CD4-positive, alpha-beta T cell treated with Interleukin-15 for 4 hours (primary cell): ENCODE results near the gene SCAANT1.

Experiments used
- DNase-seq: peaks from one replicate; pipeline ENCODE4 v3.0.0-alpha.2; 2020; ENCODE audit warnings: low spot score

The SCAANT1 gene

GRCh38 chr3:63900459-63900858 lies 11.7 kb downstream of the SCAANT1 start:
- no peak for DNase-seq

- DNase-seq = no peak
These were observed 12.2 kb downstream of the SCAANT1 start for GRCh38 chr3:63900010-63900409.

- DNase-seq = no peak
These were observed 15.7 kb downstream of the SCAANT1 start for GRCh38 chr3:63896332-63897030.

DNA sequence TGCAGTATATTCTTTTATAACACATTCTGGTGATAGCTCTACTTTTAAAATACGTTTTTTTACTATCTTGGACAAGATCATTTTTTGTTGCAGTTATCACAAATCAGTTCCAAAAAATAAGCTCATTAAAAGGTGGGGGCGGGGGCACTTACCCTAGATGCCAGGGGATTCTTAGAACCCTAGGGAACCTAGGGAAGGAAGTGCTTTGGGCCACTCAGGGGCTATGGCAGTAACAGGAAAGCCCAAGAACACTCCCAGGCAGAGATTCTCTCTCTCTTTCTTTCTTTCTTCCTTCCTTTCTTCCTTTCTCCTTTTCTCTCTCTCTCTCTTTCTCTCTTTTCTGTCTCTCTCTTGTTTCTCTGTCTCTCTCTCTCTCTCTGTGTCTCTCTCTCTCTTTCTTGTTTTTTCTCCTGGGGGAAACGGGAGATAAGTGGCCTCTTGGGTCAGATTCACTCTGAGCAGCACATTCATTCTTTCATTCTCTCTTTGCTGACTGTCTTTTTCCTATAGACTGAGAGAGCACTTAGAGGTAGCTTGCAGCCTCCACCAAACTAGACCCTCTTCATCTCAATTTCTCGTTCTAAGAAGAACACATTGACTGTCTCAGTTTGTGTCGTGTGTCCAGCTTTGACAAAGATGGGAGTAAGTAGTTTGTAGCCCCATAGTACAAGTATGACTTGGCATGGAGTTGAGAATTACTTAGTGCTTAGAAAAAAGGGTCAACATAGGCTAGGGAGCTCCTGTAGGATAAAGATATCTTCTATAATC lies 16.6 kb downstream of the SCAANT1 start:
- DNase-seq = no peak

DNA sequence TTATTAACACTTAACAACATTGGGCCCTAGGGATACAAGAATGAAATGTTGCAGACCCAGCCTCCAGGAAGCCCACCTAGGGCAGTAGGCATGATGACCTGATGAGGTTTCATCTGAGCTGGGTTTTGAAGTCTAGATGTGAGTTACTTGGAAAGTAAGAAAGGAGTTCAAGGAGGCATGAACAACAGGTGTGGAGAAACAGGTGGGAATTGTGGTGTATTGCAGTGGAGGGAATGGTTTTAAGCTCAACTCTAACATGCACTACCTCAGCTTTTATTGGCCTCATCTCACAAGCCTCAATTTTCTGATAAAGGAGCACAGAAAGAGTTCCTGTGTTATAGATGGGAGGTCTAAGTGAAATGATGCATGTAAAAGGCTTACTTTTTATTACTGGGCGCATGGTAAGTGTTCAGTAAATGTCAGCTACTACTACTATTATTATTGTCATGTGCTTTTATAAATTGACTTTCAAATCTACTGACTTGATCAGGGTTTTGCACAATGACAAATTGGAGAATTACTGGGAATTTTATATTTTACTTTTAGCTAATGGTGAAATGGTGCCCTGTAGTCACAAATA lies 19.3 kb downstream of the SCAANT1 start:
- DNase-seq = no peak

GRCh38 chr3:63891518-63891917 lies 20.7 kb downstream of the SCAANT1 start:
- DNase-seq = no peak

DNA sequence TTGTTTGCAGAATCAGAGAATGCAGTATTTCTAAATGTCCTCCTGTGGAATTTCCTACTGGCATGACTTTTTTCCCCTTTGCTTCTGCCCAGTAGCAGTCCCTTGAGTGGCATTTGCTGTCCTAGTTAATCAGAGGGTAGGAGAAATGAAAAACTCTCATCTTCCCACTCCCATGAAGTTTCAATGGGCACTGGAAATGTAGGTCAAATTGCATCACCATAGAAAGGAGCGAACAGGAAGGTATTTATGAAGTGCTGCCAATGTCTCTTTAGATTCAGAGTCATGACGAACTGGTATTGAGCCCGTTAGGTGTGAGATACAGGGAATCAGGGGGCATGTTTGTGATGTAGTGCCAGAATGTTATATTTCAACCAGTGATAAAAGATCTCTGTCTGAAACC lies 25.3 kb downstream of the SCAANT1 start:
- no peak for DNase-seq

DNA sequence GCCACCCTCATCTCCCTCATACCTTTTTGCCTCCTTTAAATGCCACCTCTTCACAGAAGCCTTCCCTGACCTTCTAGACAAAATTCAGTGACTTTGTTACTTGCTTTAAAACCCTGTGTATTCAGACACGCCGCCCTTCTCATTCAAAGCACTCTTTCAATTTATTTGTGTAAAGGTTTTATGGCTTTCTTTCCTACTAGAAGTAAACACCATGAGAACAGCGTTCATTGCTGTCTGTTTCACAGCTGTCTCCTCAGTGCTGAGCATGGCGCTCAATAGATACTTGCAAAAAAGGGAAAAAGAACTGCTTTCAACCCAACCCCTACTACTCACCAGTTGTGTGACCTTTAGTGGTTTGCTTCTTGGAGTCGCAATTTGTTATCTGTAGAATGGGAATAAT lies 31.5 kb downstream of the SCAANT1 start:
- DNase-seq = no peak

DNA sequence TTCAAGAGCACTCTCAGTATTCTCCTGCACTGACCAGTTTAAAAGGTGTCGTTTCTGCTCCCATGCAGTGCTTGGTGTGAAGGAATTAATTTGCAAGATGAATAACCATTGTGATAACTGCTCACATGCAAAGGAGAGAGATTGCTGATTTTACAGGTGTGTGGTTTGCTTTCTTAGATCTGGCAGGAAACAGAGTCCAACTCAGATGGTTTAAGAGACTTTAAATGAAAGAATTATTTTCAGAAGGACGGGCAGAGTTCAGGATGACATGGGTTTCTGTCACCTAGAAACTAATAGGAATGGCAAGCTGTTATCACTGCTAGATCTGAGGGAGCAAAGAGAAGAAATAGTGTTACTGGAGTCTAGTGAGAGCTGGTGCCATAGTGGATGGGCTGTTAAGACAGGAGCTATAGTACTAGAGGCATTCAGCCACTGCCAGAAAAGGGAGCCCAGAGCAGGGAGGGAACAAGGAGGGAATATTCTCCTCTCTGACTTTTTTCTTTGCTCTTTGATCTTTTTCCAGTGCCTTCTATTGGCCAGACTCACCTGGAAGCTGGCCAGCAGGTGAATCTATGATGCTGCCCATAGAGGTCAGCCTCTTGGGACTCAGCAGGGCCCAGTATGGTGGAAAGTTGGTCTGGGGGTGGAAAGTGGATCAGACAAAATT lies 33.7 kb downstream of the SCAANT1 start:
- no peak for DNase-seq

GRCh38 chr3:63877737-63878393 lies 34.3 kb downstream of the SCAANT1 start:
- DNase-seq = no peak

- no peak for DNase-seq
These were observed 35.9 kb downstream of the SCAANT1 start for GRCh38 chr3:63876260-63876659.

DNA sequence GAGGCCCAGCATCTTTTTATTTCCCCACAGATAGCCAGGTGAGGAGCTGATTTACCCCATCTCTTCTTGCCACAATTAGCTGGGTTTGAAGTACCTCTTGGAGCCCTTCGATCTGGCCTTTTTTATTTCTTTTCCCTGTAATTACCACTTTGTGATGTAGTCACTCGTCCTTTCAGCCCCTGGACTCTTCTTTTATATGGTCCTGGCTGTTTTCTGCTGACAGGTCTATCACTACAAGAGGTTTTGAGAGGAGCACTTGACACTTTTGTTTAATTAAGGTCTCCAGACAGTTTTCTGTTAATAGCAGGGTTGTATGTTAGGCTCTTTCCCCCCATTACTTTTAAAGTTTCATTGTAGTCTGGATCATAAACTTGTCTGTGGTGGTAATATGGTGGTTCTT lies 36.7 kb downstream of the SCAANT1 start:
- DNase-seq = no peak

DNA sequence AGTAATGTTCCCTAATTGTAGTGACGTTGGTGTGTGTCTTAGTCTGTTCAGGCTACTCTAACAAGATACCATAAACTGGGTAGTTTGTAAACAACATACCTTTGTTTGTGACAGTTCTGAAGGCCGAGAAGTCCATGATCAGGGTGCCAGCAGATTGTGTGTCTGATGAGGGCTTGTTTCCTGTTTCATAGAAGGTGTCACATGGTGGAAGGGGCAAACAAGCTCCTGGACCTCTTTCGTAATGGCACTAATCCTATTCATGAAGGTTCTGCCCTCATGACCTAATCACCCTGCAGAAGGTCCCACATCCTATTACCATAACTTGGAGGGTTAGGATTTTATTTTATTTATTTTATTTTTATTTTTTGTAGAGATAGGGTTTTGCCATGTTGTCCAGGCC lies 37.4 kb downstream of the SCAANT1 start:
- DNase-seq = no peak

GRCh38 chr3:63872135-63872924 lies 39.9 kb downstream of the SCAANT1 start:
- DNase-seq = no peak

DNA sequence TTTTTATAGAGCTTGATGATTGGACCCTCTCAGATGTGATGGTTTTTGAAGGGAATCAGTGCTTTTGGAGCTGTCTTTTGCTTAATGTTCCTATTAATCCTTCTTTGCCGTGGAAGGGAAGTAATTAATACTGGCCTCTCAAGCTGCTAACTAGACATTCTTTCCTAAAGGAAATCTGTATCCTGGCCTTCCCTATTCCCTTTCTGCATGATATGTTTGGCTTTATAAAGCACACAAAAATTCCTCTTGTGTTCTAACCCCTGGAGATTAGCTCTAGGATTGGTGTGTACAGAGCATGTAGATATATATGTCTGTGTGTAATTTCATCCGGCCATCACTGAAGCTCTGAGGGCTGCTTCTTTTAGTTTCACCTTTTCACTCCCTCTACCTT lies 41.6 kb downstream of the SCAANT1 start:
- no peak for DNase-seq

GRCh38 chr3:63869940-63870614 lies 42.1 kb downstream of the SCAANT1 start:
- DNase-seq = no peak

DNA sequence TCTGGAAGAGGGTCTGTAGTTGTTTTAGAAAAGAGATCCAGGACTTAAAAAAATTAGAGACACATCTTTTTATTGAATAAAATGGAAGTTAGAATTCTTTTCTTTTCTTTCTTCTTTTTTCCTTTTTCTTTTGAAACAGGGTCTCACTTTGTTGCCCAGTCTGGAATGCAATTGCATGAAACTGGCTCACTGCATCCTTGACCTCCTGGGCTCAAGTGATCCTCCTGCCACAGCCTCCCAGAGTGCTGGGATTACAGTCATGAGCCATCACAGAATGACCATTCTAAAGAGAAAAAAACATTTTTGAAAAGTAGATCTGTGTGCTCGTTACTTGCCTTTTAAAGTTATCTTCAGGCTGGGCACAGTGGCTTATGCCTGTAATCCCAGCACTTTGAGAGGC lies 45.0 kb downstream of the SCAANT1 start:
- no peak for DNase-seq

GRCh38 chr3:63864965-63865327 lies 47.2 kb downstream of the SCAANT1 start:
- no peak for DNase-seq

DNA sequence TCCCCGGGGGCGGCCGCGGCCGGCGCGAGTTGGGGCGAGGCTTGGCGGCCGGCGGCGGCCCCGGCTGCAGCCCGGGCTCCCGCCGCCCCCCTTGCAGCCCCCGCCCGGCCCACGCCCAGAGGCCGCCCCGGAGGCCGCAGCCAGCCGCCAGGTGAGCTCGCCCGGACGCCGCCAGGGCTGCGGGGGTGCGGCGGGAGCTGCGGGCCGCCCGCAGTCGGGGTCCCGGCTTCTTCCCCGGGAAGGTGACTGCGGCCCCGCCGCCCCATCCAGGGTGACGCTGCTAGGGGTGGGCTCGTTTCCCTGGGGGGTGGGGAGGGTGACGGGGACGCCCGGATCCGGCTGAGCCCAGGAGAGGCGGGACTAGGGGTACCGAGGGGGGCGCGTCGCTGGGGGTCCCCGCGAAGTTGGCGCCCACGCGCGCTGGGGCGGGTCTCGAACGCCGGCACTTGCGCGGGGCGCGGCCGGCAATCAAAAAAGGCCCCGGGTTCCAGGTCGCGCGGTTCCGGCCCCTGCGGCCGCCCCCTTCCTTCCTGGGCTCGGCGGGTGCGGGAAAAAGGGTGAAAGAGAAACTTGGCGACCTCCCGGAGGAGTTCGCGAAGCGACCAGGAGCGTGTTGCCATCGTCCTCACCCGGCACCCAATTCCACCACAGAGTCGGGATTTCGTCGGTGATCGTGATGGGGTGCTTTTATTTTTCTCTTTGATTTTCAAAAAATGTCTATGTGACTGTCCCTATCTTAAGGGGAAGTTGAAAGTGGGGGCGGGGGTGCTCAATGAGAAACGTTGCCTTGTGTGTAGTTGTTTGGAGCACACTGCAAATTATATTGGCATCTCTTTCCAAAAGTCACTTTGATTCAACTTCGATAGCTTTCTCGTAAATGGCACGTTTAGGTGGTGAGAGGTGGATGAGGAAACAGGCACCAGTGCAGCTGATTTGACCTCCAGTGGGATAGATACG lies 47.9 kb downstream of the SCAANT1 start:
- DNase-seq = peak; percentile 31
